ENCODE measurements around the gene SINHCAF. TPM values are rescaled to one million over a fixed set of nuclear protein-coding genes. Genes with fewer than 3 reads are reported as not detected.
"Not testable (repeated sequence)": the region's sequence is repeated elsewhere in the genome, so short reads cannot be mapped to it uniquely, and the experiment has no call there.

Gene SINHCAF
- total and polyA plus RNA-seq, 9 of the 15 experiments (the other 6 are each of a cell fraction or from before 2014, with no cell fraction given), result 73.2 to 185 (median 110) TPM

- peak; percentile 55 for FAIRE-seq
- ATAC-seq; H3K4me1 ChIP-seq (replicated peaks in 1 of 2; ENCODE audit: control insufficient read depth in 2 of 2, insufficient read depth in 2 of 2, low read length in 2 of 2); H3K9me1 ChIP-seq (ENCODE audit: control insufficient read depth, insufficient read depth, low read length); DNase-seq (ENCODE audit: extremely low read depth in 1 of 4, low spot score in 3 of 4); BruUV-seq (replicated peaks); H3K79me2 ChIP-seq (ENCODE audit: control insufficient read depth, insufficient read depth, low read length); H3K36me3 ChIP-seq (ENCODE audit: control insufficient read depth, insufficient read depth, low read length); in situ Hi-C loops (cut with MboI); H4K20me1 ChIP-seq (replicated peaks; ENCODE audit: control insufficient read depth, insufficient read depth, low read length); H3K27ac ChIP-seq (ENCODE audit: extremely low read depth, low read depth, low read length); H3K4me3 ChIP-seq; H3K9ac ChIP-seq (ENCODE audit: insufficient read depth in 1 of 2, low read depth in 2 of 2, low read length in 2 of 2); H3K9me3 ChIP-seq (replicated peaks; ENCODE audit: control insufficient read depth, insufficient read depth, low read depth, low read length): not testable (repeated sequence)
- Histone ChIP-seq H2AFZ (ENCODE audit: low read depth, low read length) (peak overlapping the region; percentile 26; the same call in 1 of the 2 replicates), H3K4me2 (ENCODE audit: insufficient read depth, low read length) (peak overlapping the region; percentile 27; the same call in 1 of the 2 replicates), H3K27me3 (ENCODE audit: control insufficient read depth in 2 of 2, insufficient read depth in 2 of 2, low read length in 2 of 2) (peaks cover under 1 to 11% of the 10 kb centered on the region in 2 experiments; a peak in 3 of 5 replicates)
- TF ChIP-seq RAD21 (CRISPR knock-in tag; conservative IDR thresholded peaks at IDR 0.05 in 1 of 2, IDR thresholded peaks at IDR 0.05 in 1 of 2) (peak; percentile 35 to 50; a peak in 3 of 4 replicates), DEAF1 (CRISPR knock-in tag; IDR thresholded peaks at IDR 0.05) (0 out of 2 replicates have a peak, but pooled peaks have one; percentile 22), CTCF (IDR thresholded peaks at IDR 0.05 in 2 of 3, conservative IDR thresholded peaks at IDR 0.05 in 1 of 3; ENCODE audit: insufficient read depth in 2 of 3, low read depth in 1 of 3, low read length in 3 of 3) (peak; percentile 41 to 63 (median 47); a peak in 5 of 6 replicates)
- POLR2A ChIA-PET, result interaction anchor here (0.8 to 1.2 kb wide), 5 partner anchors 9 to 332 kb away, joined by 3 to 7 read pairs (median 4); no protein-coding TSS in a partner anchor
- WGBS (ENCODE audit: insufficient coverage, low coverage, missing lambda C conversion rate), result 25% methylated on average over 24 of the region's 34 CpGs
- intact Hi-C loops (cut with micrococcal nuclease), result loop anchor here (1.0 to 5.0 kb wide), 3 partner anchors 17 to 385 kb away; no protein-coding TSS in a partner anchor
- CTCF ChIA-PET (ENCODE audit: low intra/inter-chr PET ratio), result interaction anchor here (0.5 to 2.4 kb wide), 7 partner anchors 18 to 1405 kb away, joined by 3 to 16 read pairs (median 4); no protein-coding TSS in a partner anchor
Observed at GRCh38 chr12:31251707-31252611, 74.0 kb downstream of the SINHCAF start.

All from K562 (cell line).